HG02642 (cell line): ENCODE measurements around the gene NECTIN3.

ENCODE experiments used
- ATAC-seq: cut with Tn5 transposase; IDR thresholded peaks from one replicate; pipeline ENCODE4 v1.9.1; 2021; ENCODE audit warnings: mild to moderate bottlenecking; ENCODE audit not compliant: unreplicated experiment, poor library complexity

The NECTIN3 gene

GRCh38 chr3:111081008-111081545 is 9.5 kb downstream of the NECTIN3 start:
- ATAC-seq = no peak

- ATAC-seq = no peak
Observed at GRCh38 chr3:111084911-111085310, 13.3 kb downstream of the NECTIN3 start.

DNA sequence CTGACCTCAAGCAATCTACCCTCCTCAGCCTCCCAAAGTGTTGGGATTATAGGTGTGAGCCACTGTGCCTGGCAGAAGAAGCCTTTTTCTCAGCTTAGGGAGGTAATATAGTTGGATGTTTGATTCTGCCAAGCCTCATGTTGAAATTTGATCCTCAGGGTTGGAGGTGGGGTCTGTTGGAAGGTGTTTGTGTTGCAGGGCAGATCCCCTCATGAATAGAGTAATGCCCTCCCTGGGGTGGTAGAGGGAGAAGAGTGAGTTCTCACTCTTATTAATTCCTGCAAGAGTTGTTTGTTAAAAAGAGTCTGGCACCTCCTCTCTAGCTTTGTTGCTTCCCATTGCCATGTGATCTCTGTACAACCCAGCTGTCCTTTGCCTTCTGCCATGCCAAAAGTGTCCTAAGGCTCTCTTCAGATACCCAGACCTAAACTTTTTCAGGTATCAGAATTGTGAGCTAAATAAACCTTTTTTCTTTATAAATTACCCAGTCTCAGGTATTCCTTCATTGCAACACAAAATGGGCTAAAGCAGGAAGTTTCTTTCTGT is 16.4 kb downstream of the NECTIN3 start:
- no peak for ATAC-seq

DNA sequence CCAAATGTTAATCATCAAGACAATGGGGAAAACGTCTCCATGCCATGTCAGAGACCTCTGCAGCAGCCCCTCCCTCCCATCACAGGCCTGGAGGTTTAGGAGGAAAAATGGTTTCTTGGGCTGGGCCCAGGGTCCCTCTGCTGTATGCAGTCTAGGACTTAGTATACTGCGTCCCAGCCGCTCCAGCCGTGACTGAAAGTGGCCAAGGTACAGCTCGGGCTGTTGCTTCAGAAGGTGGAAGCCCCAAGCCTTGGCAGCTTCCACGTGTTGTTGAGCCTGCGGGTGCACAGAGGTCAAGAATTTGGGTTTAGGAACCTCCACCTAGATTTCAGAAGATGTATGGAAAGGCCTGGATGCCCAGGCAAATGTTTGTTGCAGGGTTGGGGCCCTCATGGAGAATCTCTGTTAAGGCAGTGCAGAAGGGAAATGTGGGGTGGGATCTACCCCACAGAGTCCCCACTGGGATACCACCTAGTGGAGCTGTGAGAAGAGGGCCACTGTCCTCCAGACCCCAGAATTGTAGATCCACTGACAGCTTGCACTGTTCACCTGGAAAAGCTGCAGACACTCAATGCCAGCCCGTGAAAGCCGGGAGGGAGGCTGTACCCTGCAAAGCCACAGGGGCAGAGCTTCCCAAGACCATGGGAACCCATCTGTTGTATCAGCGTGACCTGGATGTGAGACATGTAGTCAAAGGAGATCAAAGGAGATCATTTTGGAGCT is 25.0 kb downstream of the NECTIN3 start:
- no peak for ATAC-seq

DNA sequence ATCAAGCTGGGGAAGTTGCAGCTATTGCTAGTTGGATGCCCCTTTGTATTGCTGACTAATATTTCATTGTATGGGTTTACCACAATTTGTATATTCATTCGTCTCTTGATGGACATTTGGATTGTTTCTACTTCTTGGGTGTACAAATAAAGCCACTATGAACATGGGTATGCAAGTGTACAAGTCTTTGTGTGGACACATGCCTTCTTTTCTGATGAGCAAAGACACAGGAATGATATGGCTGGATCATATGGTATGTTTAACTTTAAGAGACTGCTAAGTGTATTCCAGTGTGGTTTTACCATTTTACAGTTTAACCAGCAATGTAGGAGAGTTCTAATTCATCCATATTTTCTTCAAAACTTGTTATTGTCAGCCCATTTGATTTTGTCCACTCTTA is 32.2 kb downstream of the NECTIN3 start:
- no peak for ATAC-seq

GRCh38 chr3:111106993-111107661 is 35.5 kb downstream of the NECTIN3 start:
- no peak for ATAC-seq

DNA sequence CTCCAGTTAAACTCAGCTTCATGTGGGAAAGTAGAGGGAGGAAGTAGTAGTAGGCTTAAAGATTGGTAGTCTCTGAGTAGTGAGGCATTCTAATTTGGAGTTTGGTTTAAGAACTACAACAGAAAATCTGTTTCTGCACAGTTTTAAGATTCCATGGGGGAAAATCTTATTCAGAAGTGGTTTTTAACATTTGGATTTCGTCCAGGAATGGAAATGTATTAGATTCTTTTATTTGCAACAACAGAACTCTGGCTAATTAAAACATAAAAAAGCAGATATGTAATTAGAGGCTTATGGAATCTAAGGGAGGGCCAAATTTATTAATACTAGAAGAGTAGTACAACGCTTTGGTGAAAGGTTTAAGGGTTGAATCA is 36.0 kb downstream of the NECTIN3 start:
- ATAC-seq = no peak

DNA sequence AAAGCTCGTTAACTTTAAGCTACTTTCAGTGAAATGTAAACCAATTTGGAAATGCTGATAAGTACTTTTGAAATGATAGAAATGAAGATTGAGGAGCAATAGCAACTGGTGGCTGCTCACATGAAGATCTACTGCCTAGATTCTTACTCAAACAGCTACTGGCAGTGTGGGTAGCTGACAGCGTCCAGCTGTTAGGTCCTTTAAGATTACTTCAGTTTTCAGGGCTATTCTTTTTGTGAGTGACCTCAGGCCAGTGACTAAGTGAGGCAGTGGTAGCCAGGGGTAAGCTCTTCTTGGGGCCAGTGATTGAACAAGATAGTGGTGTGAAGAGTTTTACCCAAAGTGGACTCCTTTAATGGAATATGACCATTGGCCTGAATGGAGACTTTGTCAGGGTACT is 41.3 kb downstream of the NECTIN3 start:
- ATAC-seq = no peak

DNA sequence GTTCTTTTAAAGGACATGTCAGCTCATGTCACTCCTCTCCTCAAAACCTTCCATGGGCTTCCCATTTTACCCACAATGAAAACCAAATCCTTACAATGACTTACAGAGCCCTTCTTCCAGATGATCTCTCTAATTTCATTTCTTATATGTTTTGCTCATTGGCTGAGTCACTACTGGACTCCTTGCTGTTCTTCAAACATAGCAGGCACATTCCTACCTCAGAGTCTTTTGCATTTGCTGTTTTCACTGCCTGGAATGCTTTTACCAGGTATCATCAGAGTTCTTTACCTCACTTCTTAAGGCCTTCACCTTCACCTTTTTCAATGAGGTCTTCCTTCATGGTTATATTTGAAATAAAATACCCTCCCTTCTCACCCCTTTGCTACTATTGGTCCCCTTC is 57.3 kb downstream of the NECTIN3 start:
- ATAC-seq = no peak

DNA sequence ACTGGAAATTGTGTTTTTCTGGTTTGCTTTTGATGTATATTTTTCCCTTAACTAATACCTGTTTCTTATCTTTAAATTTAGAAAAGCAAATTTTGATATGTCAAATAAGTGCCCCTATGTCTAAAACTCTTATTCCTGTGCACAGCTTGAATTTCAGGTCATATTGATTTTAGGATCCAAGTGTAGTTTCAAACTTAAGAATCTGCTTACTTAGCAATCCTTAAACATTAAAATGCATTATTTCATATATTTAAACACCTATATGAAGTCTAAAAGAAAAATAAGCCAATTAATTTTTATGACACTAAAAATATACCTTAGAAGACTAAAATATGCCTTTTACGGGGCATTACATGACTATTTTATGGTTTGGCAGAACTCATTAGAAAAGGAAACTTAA is 59.2 kb downstream of the NECTIN3 start:
- no peak for ATAC-seq

DNA sequence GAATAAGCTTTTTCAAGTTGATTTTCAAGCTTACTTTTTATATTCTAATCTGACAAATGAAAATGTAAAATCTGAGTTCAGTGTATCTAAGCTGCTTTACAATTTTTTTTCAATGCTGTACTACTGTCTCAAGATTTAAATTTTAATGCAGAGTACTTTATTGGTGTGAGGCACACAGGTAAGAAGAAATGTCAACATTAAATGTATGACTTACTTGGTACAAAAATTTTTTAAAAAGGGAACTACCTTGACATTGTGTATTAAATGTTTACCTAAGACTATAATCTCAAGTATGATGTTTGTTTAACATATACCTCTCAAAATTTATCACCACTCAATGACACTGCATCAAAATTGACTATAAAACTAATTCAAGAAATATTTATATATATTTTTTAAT is 62.7 kb downstream of the NECTIN3 start:
- ATAC-seq = no peak

DNA sequence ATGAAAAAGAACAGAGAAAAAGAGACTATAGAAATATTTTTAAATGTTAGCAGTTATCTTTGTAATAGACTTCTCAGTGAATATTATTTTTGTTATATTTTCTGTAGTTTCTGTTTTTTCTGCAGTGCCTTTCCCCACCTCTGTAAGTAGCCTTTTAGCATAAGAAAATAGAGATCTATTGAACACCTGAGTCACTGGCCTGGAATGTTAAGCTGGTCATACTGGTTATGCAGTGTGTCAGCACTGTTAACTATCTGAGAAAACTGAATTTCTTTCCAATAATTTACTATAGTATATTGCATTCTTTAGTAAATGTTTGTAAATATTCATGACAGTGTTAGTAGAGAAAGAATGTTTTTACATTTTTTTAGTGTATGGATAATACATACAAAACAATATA is 79.8 kb downstream of the NECTIN3 start:
- ATAC-seq = no peak

- no peak for ATAC-seq
Observed at GRCh38 chr3:111152496-111152895, 80.9 kb downstream of the NECTIN3 start.

- ATAC-seq = no peak
Observed at GRCh38 chr3:111156517-111156916, 84.9 kb downstream of the NECTIN3 start.

DNA sequence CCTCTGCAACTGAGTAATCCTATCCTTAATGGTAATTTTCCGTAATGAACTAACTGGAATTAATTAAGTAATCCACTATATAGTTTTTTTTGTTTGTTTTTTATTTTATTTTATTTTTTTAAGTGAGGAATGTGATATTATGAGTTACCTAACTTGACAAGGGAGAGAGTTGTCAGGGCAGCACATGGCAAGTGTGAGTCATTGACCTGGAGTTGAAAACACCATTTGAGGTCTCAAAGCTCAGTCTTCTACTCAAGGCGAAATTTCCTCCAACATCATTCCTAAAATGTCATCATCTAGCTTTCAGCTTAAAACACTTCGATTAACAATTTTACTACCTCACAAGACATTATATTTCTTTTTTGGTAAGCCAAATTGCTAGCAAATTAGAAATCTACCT is 87.8 kb downstream of the NECTIN3 start:
- no peak for ATAC-seq

- no peak for ATAC-seq
Observed at GRCh38 chr3:111164621-111165020, 93.0 kb downstream of the NECTIN3 start.

DNA sequence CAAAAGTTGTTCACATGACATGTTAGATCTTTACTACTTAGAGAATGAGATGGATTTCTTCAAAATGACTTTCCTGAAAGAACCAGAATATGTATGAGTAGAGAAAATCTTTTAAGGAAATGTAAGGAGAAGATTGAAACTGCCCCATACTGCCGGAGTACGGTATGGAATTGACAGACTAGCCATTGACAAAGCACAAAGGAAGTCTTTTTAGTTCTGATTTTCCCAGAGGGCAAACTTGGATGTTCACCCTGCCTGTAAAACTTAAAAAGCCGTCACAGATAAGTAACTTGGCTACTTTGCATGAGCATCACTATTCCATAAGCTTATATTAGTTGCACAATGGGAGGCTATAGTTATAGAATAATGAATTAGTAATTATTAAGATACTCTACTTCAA is 93.8 kb downstream of the NECTIN3 start:
- ATAC-seq = no peak

DNA sequence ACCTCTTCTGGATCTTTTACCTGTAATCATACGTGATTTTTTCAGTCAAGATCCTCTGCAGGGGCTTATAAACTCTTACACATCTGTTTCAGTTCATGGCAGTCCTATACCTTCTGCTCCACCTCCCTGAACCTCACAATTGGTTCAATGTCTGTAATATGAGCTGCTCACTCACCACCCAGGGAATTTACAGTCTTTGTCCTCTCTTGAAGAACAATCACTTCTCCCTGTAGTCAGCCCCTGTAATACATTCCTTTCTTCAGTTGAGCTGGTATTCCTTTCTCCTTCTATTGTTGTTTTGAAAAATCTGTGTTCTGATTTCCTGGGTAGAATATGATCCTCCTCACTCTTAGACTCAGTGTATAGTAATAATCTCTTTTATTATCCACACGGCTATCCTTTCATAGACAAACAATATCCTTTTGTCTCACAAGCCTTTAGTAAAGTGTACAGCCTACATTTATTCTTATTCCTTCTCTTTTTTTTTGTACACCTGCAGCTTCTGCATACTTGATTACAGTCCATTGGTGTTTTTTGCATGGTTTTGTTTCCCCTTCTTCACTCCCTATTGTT is 101.8 kb downstream of the NECTIN3 start:
- ATAC-seq = no peak

DNA sequence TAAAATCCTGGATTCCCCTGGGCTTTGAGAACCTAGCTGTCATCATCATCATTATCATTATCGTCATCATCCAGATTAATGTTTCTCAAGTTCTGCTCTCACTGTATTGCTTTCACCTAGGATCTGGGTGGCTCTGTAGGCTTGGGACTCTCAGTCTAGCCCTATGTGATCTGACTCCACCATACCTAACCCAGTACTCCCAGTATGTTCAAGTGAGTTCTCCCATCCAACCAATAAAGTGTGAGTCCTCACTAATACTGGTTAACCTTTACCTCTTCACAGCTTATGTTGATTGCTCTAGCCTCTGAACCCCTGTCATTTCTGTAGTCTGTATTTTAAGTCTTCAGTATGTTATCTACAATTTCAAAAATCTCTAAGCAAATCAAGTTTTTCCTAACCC is 102.3 kb downstream of the NECTIN3 start:
- no peak for ATAC-seq

- no peak for ATAC-seq
Observed at GRCh38 chr3:111190518-111190917, 118.9 kb downstream of the NECTIN3 start.

DNA sequence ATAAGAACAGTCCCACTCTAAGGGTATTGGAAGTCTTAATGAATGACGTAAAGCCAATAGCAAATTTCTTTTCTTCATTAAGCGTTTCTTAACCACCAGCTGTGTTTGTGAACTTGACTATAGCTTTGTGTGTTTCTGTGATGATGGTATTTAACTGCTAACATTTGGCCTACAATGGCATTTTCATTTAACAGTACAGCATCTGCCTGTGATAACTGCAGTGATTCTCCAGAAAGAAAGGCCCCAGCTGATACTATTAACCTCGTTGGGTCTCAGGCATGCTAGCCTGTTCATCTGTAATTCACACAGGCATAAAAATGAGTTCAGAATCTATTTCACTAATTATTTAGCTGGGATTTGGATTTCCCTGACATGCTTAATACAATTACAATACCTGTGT is 121.9 kb downstream of the NECTIN3 start:
- ATAC-seq = no peak
